Measurements from ENCODE around the gene ERN1.

ERN1 gene

DNA sequence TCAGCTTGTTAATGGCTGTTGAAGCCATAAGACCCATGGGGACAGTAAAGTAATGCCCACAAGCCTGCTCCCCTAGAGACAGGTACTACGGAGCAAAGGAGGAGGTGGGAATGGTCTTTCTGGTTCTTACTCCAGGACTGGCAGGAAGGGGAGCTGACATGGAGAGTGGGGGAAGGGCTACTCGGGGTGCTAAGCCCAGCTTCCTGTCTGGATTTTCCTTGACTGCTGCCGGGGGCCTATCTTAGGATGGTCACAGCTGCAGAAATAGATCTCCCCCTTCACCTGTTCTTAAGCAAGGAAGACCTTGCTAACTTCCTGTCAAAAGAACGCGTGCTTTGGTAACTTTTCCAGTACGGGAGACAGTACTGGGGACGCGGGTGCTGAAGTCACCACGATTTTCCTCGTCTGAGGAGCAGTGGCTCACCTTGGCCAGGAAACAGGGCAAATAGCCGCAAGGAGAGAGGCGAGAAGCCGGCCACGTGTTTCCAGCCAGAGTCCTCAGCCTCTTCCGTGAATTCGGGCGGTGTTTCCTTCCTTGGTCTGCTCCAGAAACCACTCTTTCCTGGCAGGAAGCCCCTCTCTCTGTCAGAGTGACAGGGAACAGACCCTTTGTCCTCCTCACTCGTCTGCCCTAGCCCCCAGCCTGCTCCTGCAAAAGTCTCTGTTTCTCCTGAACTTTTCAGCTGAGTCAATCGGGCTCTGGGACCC lies 132.4 kb downstream of the ERN1 start:
- H3K27me3 ChIP-seq (replicated peaks): peaks cover 6% of the 10 kb centered on the region

DNA sequence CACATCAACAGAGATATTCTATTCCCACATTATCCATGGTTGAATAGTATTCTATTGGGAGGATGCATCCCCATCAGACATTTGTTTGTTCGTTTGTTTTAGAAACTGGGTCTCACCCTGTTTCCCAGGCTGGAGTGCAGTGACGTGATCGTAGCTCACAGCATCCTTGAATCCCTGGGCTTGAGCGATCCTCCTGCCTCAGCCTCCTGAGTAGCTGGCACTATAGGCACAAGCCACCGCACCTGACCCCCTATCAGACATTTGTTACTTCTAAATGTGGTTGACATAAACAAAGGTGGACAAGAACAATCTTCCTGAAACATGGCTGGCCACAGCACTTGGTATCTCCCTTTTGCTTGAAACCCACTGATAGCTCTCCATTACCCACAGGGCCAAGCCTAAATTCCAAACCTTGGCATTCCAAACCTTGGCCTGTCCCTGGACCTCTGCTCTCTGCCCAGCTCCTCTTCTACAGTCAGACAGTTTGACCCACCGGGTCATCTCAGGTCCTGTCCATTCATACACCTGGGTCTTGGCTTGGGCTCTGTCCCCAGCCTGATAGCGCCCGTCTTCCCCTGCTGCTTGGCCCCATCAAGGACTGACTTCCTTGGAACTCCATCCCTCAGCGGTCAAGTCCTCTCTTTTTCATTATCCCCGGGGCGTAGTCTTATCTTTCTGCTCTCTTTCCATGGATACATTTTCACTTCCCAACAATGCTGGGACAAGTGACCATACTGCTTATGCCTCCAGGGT lies 133.3 kb downstream of the ERN1 start:
- H3K27ac ChIP-seq: no peak overlapping the region
- H3K36me3 ChIP-seq (replicated peaks): no peaks in the 10 kb centered on the region
- H3K4me3 ChIP-seq (ENCODE audit: low read depth, low read length): no peak overlapping the region
- in situ Hi-C loops (cut with HindIII; ENCODE audit: low pct_ligation_motif_present, low sequenced_read_pairs): no loop called here
- TF ChIP-seq, protein P1, sequence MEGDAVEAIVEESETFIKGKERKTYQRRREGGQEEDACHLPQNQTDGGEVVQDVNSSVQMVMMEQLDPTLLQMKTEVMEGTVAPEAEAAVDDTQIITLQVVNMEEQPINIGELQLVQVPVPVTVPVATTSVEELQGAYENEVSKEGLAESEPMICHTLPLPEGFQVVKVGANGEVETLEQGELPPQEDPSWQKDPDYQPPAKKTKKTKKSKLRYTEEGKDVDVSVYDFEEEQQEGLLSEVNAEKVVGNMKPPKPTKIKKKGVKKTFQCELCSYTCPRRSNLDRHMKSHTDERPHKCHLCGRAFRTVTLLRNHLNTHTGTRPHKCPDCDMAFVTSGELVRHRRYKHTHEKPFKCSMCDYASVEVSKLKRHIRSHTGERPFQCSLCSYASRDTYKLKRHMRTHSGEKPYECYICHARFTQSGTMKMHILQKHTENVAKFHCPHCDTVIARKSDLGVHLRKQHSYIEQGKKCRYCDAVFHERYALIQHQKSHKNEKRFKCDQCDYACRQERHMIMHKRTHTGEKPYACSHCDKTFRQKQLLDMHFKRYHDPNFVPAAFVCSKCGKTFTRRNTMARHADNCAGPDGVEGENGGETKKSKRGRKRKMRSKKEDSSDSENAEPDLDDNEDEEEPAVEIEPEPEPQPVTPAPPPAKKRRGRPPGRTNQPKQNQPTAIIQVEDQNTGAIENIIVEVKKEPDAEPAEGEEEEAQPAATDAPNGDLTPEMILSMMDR (IDR thresholded peaks at IDR 0.05; ENCODE audit: low read depth, low read length, missing control alignments): no peak
- H3K27me3 ChIP-seq (replicated peaks): peaks cover 12% of the 10 kb centered on the region
- DNase-seq: no peak

More for the DNA sequence above, 132.4 kb downstream of the ERN1 start:
- no peak overlapping the region for H3K27ac ChIP-seq
- H3K36me3 ChIP-seq (replicated peaks): no peaks in the 10 kb centered on the region
- H3K4me3 ChIP-seq (ENCODE audit: low read depth, low read length): peak overlapping the region; percentile 67
- TF ChIP-seq, protein P1 (IDR thresholded peaks at IDR 0.05; ENCODE audit: low read depth, low read length, missing control alignments): no peak
- no peak for DNase-seq
- in situ Hi-C loops (cut with HindIII; ENCODE audit: low pct_ligation_motif_present, low sequenced_read_pairs): no loop called here

DNA sequence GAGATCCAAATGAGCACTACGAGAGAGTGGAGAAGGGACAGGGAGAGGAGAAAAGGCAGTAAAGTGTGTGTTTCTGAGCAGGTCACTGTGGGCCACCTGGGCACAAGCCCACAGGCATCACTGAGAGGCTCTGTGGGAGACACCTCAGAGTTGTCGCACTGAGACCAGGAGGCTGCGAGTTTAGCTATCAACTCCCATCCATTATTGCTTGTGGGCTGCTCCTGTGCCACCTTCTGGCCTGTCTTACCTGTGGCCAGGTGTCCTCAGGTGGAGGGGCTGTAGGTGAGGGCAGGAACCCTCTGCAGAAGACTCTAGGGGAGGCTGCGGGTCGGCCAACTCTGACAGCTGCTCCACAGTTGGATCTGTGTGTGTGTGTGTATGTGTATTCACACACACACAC lies 134.3 kb downstream of the ERN1 start:
- in situ Hi-C loops (cut with HindIII; ENCODE audit: low pct_ligation_motif_present, low sequenced_read_pairs): no loop called here
- DNase-seq: no peak
- Histone ChIP-seq H3K4me3 (ENCODE audit: low read depth, low read length) (no peak overlapping the region), H3K36me3 (replicated peaks) (no peaks in the 10 kb centered on the region), H3K27ac (no peak overlapping the region), H3K27me3 (replicated peaks) (peaks cover 12% of the 10 kb centered on the region)
- TF ChIP-seq, protein P1 (IDR thresholded peaks at IDR 0.05; ENCODE audit: low read depth, low read length, missing control alignments): no peak

DNA sequence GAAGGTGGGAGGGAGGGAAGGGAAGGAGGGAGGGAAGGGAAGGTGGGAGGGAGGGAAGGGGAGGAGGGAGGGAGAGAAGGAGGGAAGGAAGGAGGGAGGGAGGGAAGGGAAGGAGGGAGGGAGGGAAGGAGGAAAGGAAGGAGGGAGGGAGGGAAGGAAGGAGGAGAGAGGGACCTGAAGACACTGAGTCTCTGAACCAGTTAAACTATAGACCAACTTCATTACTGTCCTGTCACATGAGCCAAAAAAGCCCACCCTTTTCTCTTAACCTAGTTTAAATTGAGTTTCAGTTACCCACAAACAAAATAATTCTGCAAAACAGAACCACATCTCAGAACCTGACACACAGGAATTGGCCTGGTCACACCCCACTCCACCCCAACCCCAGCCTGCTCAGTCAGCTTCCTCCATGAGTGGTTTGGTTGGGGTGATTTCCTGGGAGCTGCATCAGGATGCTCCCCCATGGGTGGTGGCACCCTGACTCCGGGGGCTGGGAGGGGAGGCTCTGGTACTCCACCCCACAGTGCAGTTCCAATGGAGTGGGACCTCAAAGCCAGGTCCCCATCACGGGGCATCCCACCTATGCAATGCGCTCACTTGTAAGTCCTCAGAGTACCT lies 136.5 kb downstream of the ERN1 start:
- in situ Hi-C loops (cut with HindIII; ENCODE audit: low pct_ligation_motif_present, low sequenced_read_pairs): no loop called here
- no peak for DNase-seq
- H3K27ac ChIP-seq: no peak overlapping the region
- TF ChIP-seq, protein P1 (IDR thresholded peaks at IDR 0.05; ENCODE audit: low read depth, low read length, missing control alignments): no peak
- no peaks in the 10 kb centered on the region for H3K36me3 ChIP-seq (replicated peaks)
- H3K4me3 ChIP-seq (ENCODE audit: low read depth, low read length): no peak overlapping the region
- peaks cover 12% of the 10 kb centered on the region for H3K27me3 ChIP-seq (replicated peaks)

DNA sequence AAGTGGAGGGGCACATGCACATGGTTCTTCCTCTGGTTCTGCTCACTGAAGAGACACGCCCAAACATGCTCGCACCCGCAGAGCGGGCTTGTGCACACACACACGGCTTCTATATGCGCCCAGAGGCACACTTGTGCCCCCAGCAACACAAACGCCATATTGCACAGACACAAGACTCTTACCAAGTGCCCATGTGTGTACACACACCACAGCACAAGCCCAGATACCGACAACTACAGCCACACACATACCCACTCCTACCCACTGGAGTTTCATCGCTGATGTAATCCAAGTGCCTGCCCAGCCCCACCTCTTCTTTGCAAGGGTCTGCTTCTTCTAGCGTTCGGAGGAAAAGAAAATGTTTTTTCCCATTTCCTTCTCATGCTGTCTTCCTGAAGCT lies 138.3 kb downstream of the ERN1 start:
- Histone ChIP-seq H3K4me3 (ENCODE audit: low read depth, low read length) (no peak overlapping the region), H3K36me3 (replicated peaks) (no peaks in the 10 kb centered on the region), H3K27me3 (replicated peaks) (peaks cover 12% of the 10 kb centered on the region), H3K27ac (no peak overlapping the region)
- no peak for DNase-seq
- in situ Hi-C loops (cut with HindIII; ENCODE audit: low pct_ligation_motif_present, low sequenced_read_pairs): no loop called here
- TF ChIP-seq, protein P1 (IDR thresholded peaks at IDR 0.05; ENCODE audit: low read depth, low read length, missing control alignments): no peak

Data from brain microvascular endothelial cell (primary cell).